GM10266 (cell line): ENCODE measurements around the gene HMGN4.

Experiments
- DNase-seq: peaks from one replicate; pipeline ENCODE4 v3.0.0; 2012; ENCODE audit errors: extremely low spot score
- CTCF ChIP-seq: IDR thresholded peaks from 2 replicates; pipeline ENCODE4 v1.5.1; 2012; ENCODE audit warnings: mild to moderate bottlenecking, low read depth; ENCODE audit not compliant: control insufficient read depth, insufficient read depth; ENCODE audit errors: missing control alignments

HMGN4 gene

DNA sequence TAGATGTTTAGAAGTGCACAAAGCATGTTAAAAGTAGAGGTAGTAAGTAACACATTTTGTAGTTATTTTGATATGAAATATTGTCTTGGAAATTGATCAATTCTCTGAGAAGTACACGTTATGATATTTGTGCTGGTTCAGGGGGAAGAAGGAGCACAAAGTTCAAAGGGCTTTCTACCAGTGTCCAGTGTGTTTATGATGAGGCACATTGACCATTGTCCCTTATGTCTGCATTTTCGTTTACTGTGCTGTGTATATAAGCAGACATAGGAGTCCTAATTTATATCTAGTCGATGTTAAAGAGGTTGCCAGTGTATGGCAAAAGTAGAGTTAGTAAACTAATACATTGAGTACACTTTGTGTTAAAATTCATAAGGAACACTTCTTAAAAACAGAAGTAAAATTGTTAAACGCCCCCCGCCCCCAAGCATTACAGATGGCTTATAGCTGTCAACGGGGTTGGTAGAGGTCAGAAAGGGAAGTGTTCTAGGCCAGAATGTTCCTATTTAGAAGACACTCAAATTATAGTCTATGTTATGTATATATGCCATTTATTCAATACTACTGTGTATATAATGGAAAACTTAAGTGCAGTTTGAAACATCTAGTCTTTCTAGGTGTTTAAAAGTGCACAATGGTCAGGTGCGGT, 13.3 kb upstream of the HMGN4 start:
- TF ChIP-seq CTCF: no peak
- no peak for DNase-seq

DNA sequence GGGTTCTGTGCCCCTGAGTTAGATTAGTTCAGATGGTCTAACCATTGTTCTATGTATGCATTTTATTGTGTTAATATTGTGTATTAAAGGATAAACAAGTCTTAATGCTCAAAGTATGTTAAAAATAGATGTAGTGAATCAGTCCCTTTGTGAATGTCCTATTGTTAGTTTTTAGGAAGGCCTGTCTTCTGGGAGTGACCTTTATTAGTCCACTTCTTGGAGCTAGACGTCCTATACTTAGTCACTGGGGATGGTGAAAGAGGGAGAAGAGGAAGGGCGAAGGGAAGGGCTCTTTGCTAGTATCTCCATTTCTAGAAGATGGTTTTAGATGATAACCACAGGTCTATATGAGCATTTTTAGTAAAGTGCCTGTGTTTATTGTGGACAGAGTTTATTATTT, 12.3 kb upstream of the HMGN4 start:
- DNase-seq: no peak
- no peak for TF ChIP-seq CTCF

GRCh38 chr6:26526928-26527327, 11.2 kb upstream of the HMGN4 start:
- DNase-seq: no peak
- no peak for TF ChIP-seq CTCF

GRCh38 chr6:26530203-26530602, 8.0 kb upstream of the HMGN4 start:
- TF ChIP-seq CTCF: no peak
- no peak for DNase-seq

DNA sequence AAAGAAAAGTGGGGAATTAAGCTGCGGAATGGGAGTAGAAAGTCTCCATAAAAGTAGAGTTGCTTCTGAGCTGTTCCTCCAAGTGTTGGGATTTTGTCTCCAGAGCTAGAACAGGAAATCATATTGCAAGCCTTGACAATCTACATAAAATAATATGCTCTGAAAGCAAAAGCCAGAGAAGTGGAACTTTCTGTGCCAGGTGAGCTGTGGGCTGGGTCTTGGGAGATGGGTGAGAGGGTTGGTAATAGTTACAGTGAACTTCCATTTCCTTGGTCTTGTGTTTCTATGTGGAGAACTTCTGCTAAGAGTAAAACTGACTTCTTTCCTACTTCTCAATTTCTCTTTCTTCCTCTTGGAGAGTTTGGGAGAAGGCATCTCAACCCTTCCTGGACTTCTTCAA, 6.3 kb upstream of the HMGN4 start:
- no peak for TF ChIP-seq CTCF

DNA sequence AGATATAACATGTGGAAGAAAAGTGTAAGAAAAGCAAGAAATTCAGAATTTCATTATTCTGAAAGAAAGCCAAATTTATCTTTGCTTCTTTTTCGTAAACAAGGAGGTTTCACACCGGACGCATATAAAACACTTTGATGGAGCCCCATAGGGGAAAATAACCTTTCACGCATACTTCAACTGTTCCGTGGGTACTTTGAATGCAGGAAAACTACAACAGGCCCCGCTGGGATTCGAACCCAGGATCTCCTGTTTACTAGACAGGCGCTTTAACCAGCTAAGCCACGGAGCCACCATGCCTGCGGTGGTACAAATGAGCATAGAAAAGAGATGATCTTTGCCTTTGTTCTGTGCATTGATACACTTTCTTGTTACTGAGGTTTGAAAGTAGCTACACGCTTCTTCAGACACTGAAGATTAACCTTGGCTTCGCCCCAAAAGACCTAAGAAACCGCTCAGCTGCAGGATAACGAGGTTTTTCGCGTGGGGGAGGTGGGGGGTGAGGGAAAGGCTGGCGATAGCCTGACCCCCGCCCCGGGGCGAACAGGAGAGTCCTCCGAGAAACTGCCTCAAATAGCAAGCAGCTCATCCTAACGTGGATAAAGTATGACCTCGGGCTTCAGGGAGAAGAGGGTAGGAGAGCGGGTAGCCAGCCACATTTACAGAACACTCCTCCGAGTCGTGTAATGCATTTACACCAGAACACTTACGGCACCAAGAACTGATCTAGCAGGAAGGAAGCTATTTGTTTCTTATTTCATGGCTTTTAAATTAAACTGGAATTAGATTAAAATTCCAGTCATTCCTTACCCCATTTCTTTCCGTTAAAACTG, 5.3 kb upstream of the HMGN4 start:
- DNase-seq: peak; percentile 74
- no peak for TF ChIP-seq CTCF

More for the DNA sequence above, 6.3 kb upstream of the HMGN4 start:
- no peak for DNase-seq

GRCh38 chr6:26533532-26533931, 4.6 kb upstream of the HMGN4 start:
- no peak for TF ChIP-seq CTCF
- no peak for DNase-seq
